Naive B cell (primary cell): ENCODE measurements around the gene TRIM38. TPM values are rescaled to one million over a fixed set of nuclear protein-coding genes. Genes with fewer than 3 reads are reported as not detected.
"Not testable (repeated sequence)": the region's sequence is repeated elsewhere in the genome, so short reads cannot be mapped to it uniquely, and the experiment has no call there.

Experiments
- ATAC-seq, 2 donors: fragments of 150-1000 bp; cut with Tn5 transposase; 2 replicates each; pipeline ENCODE4 v1.10.0; 2021; ENCODE audit warnings: low read depth in 2 of 2, mild to moderate bottlenecking in 2 of 2, moderate library complexity in 2 of 2
- DNase-seq: peaks from one replicate; pipeline ENCODE4 v3.0.0; 2022
- H3K27ac Mint-ChIP-seq, 6 donors: one replicate each; pipeline ENCODE4 v1.8.0; 2020 to 2022; ENCODE audit warnings: mild to moderate bottlenecking in 6 of 6, mixed read lengths in 6 of 6, moderate library complexity in 5 of 6, inconsistent platforms in 2 of 6
- H3K27me3 Mint-ChIP-seq, 3 donors: one replicate each; pipeline ENCODE4 v1.8.0; 2021 to 2022; ENCODE audit warnings: mixed read lengths in 3 of 3, mild to moderate bottlenecking in 1 of 3
- H3K36me3 Mint-ChIP-seq, 2 donors: one replicate each; pipeline ENCODE4 v1.8.0; 2020 to 2022; ENCODE audit warnings: mixed read lengths in 2 of 2, inconsistent platforms in 1 of 2, mild to moderate bottlenecking in 1 of 2
- H3K4me1 Mint-ChIP-seq, 3 donors: one replicate each; pipeline ENCODE4 v1.8.0; 2020 to 2022; ENCODE audit warnings: mixed read lengths in 3 of 3, inconsistent platforms in 1 of 3, mild to moderate bottlenecking in 1 of 3, moderate library complexity in 1 of 3
- H3K4me3 Mint-ChIP-seq, 8 donors: one replicate each; pipeline ENCODE4 v1.8.0; 2020 to 2022; ENCODE audit warnings: mild to moderate bottlenecking in 8 of 8, mixed read lengths in 8 of 8, moderate library complexity in 8 of 8, inconsistent platforms in 2 of 8
- H3K9me3 Mint-ChIP-seq, 7 donors: one replicate each; pipeline ENCODE4 v1.8.0; 2020 to 2022; ENCODE audit warnings: mixed read lengths in 7 of 7, mild to moderate bottlenecking in 5 of 7, inconsistent platforms in 2 of 7, moderate library complexity in 1 of 7
- polyA plus RNA-seq, 6 donors: library from polyadenylated mRNA; unstranded; fragments of 300-500 nt; fragmentation: Illumina TruSeq; gene quantifications; one replicate each; pipeline ENCODE4 v1.2.3, GENCODE V29; 2021; ENCODE audit warnings: low read depth in 6 of 6

TRIM38 gene
- polyA plus RNA-seq, 6 donors from 2014 or later: 8.4 to 25.9 (median 19.5) TPM

DNA sequence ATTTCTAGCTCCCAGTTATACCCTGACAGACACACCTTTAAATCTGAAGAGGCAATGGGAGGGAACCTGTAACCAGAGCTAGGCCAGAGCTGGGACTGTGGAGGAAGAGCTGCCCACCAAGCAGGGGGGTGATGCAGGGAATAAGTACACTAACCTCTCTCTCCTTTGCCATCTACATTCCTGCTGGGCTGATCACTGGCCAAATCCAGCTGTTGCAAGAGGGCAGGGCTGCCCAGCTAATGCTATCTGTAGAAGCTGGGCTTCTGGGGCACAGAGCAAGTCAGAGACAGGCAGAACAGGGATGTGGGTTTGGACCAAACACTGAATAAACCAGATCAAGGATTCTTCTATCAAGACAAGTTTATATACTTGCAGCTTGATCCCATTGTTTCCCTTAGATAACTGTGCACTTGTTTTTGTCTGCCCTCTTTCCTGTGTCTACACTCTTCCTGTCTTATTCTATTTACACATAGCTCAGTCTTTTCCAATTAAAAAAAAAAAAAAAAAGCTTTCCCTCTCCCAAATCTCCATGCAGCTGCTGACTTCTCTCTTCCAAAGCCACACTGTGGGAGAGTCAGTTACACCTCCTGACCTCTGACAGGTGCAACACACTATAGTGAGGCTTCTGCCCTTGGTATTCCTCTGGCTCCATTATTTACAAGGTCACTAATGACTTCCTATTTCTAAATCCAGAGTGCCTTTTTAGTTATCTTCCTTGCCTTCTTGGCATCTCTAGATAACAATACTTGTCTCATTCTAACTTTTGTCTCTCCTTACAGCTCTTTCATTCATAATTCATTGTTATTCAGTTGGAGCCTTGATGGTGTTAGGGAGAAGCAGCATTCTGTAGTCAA lies 43.7 kb downstream of the TRIM38 start:
- peaks cover 0 to 3% (median 0%) of the 10 kb centered on the region in 3 donors for H3K4me1 Mint-ChIP-seq
- ATAC-seq: no peak
- DNase-seq: no peak
- H3K9me3 Mint-ChIP-seq: no peaks in the 10 kb centered on the region
- H3K36me3 Mint-ChIP-seq: peaks cover 3 to 9% of the 10 kb centered on the region in 2 donors
- H3K27me3 Mint-ChIP-seq: no peaks in the 10 kb centered on the region
- peak overlapping the region in 1 of 6 donors; percentile 26 for H3K27ac Mint-ChIP-seq
- peak overlapping the region in 1 of 8 donors; percentile 7 for H3K4me3 Mint-ChIP-seq

DNA sequence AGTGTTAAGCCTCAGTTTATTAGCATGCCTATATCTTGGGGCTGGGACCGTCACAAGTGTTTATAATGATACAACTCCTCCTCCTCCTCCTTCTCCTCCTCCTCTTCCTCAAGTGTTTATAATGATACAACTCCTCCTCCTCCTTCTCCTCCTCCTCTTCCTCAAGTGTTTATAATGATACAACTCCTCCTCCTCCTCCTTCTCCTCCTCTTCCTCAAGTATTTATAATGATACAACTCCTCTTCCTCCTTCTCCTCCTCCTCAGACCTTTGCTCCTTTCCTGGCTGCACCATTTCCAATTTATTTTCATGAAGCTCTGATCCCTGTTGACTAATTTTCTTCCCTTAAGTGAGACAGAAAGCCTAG lies 44.3 kb downstream of the TRIM38 start:
- H3K27me3 Mint-ChIP-seq, H3K4me1 Mint-ChIP-seq, ATAC-seq, H3K36me3 Mint-ChIP-seq, DNase-seq, H3K4me3 Mint-ChIP-seq, H3K27ac Mint-ChIP-seq, H3K9me3 Mint-ChIP-seq: not testable (repeated sequence)

DNA sequence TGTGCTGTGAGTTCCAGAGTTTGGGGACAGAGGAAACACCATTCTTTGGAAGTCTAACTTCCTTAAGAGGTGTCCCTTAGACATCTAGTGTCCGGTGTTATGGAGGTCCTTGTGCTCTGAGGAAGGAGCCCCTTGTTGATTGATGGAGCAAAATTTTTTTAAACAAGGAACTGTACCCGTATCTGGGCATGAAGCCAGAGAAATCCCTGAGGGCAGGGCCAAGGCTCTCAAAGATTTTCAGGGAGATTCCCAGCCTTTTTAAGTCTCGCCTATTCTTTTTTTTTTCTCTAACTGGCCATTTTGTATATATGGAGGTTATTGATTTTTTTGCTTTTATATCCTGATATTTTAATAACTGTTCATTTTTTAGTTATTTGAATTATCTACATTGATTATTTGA lies 45.9 kb downstream of the TRIM38 start:
- Mint-ChIP-seq H3K9me3 (no peaks in the 10 kb centered on the region), H3K4me1 (peaks cover 0 to 3% (median 0%) of the 10 kb centered on the region in 3 donors), H3K36me3 (peaks cover 0 to 6% of the 10 kb centered on the region in 2 donors), H3K27ac (no peak overlapping the region), H3K4me3 (no peak overlapping the region), H3K27me3 (no peaks in the 10 kb centered on the region)
- no peak for ATAC-seq
- no peak for DNase-seq

DNA sequence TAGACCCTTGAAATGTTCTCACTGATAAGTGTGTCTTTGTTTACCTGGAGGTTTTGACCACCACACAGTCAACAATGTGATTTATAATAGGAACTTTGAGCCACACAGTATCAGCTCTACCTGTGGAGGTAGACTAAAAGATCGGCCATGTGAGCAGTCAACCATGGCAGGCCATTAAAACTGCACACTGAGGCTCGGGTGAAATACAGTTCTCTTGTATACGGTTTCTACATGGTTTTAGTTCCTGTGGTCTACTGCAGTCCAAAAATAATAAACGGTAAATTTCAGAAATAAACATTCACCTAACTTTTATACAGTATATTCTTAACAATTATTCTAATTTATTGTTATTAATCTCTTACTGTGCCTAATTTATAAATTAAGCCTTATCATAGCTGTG lies 47.2 kb downstream of the TRIM38 start:
- Mint-ChIP-seq H3K9me3 (no peaks in the 10 kb centered on the region), H3K36me3 (peaks cover 0 to 6% of the 10 kb centered on the region in 2 donors), H3K4me1 (peaks cover 0 to 2% (median 0%) of the 10 kb centered on the region in 3 donors), H3K27ac (no peak overlapping the region), H3K4me3 (no peak overlapping the region), H3K27me3 (no peaks in the 10 kb centered on the region)
- ATAC-seq (no peak), DNase-seq (no peak)

DNA sequence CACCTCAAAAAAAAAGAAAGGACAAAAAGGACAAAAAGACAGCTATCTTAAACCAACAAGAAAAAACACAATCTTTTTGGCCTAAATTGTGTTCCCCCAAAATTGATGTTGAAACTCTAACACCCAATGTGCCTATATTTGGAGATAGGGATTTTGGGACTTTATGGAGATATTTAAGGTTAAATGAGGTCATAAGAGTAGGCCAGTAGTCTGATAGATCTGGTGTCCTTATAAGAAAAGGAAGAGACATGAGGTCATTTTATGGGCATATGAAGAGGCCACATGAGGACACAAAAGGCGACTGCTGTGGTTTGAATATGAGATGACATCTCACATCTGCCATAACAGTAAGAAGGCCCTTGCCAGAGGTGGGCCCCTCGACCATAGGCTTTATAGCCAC lies 49.5 kb downstream of the TRIM38 start:
- ATAC-seq: no peak
- no peak for DNase-seq
- no peaks in the 10 kb centered on the region for H3K4me1 Mint-ChIP-seq
- H3K27me3 Mint-ChIP-seq: no peaks in the 10 kb centered on the region
- no peak overlapping the region for H3K4me3 Mint-ChIP-seq
- H3K27ac Mint-ChIP-seq: no peak overlapping the region
- H3K9me3 Mint-ChIP-seq: peaks cover 0 to 4% (median 0%) of the 10 kb centered on the region in 7 donors
- peaks cover 0 to 6% of the 10 kb centered on the region in 2 donors for H3K36me3 Mint-ChIP-seq

DNA sequence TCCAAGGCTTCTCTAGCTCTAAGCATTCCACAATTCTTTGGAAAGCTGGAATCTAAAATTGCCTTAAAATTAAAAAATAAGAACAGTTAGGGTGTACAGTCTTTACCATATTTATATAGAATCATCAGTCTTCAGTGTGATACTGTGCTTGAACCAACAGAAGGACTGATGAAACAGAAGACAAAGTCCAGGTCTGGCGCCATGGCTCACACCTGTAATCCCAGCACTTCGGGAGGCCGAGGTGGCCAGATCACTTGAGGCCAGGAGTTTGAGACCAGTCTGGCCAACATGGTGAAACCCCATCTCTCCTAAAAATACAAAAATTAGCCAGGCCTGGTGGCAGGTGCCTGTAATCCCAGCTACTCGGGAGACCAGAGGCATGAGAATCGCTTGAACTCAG lies 51.8 kb downstream of the TRIM38 start:
- H3K4me1 Mint-ChIP-seq, H3K27me3 Mint-ChIP-seq, H3K4me3 Mint-ChIP-seq, H3K36me3 Mint-ChIP-seq, ATAC-seq, H3K27ac Mint-ChIP-seq, DNase-seq: not testable (repeated sequence)
- H3K9me3 Mint-ChIP-seq: peaks cover 0 to 16% (median 2%) of the 10 kb centered on the region in 7 donors

DNA sequence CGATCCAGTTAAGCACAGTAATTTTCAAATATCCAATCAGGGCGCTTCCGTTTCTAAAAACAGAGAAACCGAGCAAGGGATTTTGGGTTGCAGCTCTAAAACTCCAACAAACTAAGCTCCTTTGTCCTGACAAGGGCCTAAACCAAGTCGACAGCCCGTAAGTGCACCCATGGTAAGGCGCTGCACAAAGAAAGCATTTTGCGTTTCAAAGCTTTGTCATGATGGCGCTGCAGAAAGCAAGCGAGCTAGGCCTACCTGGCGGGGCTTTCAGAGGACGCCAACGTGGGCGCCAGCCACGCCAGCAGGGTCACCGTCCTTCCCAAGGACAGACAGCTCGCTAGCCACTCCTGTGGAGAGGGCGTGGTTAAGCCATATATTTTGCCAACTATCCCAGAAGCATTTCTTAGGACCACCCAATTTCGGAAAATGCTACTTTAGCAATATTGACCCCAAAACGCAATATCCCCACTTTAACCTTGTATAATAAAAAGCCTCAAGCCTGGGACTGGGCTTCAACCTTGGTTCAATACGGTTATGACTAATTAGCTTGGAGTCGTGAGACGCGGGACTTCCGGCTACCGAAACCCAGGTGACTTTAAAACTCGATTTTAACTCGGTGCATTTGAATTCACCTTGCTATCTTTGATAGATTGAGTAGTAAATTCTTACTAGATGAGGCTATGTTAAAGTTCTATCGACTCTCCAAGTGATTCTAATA lies 53.8 kb downstream of the TRIM38 start:
- Mint-ChIP-seq H3K36me3 (no peaks in the 10 kb centered on the region), H3K9me3 (peaks cover 0 to 25% (median 6%) of the 10 kb centered on the region in 7 donors), H3K4me3 (no peak overlapping the region), H3K27ac (no peak overlapping the region), H3K27me3 (no peaks in the 10 kb centered on the region), H3K4me1 (peaks cover 4 to 6% (median 5%) of the 10 kb centered on the region in 3 donors)
- DNase-seq (no peak), ATAC-seq (no peak)

DNA sequence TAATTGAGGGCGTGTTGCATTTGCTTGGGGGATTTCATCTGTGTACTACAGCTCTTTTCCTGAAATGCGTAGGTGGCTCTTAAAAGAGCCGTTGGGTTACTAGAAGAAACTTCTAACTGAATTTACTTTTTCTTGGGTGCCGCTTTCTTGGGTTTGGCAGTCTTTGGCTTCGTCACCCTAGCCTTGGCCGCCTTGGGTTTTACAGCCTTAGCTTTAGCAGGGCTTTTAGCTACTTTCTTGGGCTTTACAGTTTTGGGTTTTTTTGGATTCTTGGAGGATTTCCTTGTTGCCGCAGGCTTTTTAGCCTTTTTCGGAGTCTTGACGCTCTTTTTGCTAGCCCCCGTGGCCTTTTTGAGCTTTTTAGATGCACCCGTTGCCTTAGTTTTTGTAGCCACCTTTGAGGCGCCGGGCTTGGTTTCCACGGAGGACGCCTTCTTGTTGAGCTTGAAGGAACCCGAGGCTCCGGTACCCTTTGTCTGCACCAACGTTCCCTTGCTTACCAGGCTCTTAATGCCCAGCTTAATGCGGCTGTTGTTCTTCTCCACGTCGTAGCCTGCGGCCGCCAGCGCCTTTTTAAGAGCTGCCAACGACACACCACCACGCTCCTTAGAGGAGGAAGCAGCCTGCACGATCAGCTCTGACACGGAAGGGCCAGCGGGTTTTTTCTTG lies 54.5 kb downstream of the TRIM38 start:
- Mint-ChIP-seq H3K4me3 (peak overlapping the region; percentile 44 to 74 (median 61)), H3K9me3 (peaks cover 0 to 28% (median 6%) of the 10 kb centered on the region in 7 donors), H3K27ac (peak overlapping the region in 2 of 6 donors; percentile 74 to 81), H3K36me3 (no peaks in the 10 kb centered on the region), H3K4me1 (peaks cover 11 to 13% (median 11%) of the 10 kb centered on the region in 3 donors), H3K27me3 (no peaks in the 10 kb centered on the region)
- ATAC-seq: no peak
- no peak for DNase-seq

DNA sequence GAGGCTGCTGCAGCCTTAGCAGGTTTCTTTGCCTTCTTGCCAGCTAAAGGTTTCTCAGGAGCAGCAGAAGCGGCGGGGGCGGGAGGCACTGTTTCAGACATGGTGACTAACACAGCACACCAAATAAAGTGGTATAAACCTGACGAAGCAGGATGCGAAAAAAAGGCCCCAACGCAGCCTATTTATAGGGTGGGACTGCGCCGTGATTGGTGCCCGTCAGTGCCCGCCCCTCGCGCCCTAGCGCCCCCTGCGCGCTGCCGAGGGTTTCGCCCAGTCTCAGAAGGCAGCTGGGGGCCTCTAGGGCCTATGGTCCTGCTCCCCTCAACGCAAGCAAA lies 55.0 kb downstream of the TRIM38 start:
- peaks cover 0 to 29% (median 6%) of the 10 kb centered on the region in 7 donors for H3K9me3 Mint-ChIP-seq
- H3K36me3 Mint-ChIP-seq: no peaks in the 10 kb centered on the region
- no peak for ATAC-seq
- H3K4me1 Mint-ChIP-seq: peaks cover 14 to 16% (median 16%) of the 10 kb centered on the region in 3 donors
- peak overlapping the region in 2 of 6 donors; percentile 74 to 81 for H3K27ac Mint-ChIP-seq
- no peak for DNase-seq
- peak overlapping the region; percentile 44 to 74 (median 61) for H3K4me3 Mint-ChIP-seq
- H3K27me3 Mint-ChIP-seq: no peaks in the 10 kb centered on the region

DNA sequence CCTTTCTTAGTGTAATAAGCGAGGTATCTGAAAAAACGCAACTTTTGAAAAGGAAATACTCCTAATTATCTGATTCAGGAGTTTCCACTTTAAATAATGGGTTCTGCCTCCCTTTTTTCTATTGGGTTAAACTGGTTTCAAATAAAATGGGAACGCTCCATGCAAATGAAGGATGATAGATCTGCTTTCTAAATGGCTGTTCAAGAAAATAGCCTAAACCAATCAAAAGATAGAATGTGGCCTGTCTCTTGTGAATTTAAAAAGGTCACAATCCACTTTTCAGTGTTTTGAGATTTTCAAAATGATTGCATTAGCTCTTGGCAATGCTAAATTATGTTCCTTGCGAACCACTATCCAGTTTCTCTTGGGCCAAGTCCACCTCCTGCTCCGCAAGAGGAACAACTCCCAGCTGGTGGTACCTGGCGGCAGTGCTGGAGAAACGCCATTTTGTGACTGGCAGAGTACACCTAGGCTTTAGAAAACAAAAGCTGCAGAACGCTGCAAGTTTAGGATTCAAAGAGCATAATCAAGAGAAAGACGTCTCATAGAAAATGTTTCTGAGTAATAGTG lies 56.7 kb downstream of the TRIM38 start:
- no peaks in the 10 kb centered on the region for H3K36me3 Mint-ChIP-seq
- no peaks in the 10 kb centered on the region for H3K27me3 Mint-ChIP-seq
- H3K27ac Mint-ChIP-seq: peak overlapping the region in 4 of 6 donors; percentile 59 to 99 (median 69)
- ATAC-seq (no peak), DNase-seq (no peak)
- peaks cover 2 to 29% (median 6%) of the 10 kb centered on the region in 7 donors for H3K9me3 Mint-ChIP-seq
- H3K4me3 Mint-ChIP-seq: peak overlapping the region in 7 of 8 donors; percentile 37 to 99 (median 86)
- peaks cover 16 to 22% (median 18%) of the 10 kb centered on the region in 3 donors for H3K4me1 Mint-ChIP-seq

DNA sequence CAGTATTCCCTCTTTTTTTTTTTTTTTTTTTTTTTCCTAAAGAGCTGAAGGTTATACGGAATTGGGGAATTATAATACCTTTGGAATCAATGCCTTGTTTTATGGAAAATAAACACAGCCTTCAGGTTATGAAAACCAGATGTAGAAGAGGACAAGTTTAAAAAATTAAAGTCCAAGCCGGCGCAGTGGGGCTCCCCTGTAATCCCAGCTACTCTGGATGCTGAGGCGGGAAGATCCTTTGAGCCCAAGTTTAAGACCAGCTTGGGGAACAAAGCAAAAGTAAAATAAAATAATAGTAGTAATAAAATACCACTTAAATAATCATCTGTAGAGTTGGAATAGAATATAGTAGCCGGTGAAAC lies 57.3 kb downstream of the TRIM38 start:
- peak overlapping the region; percentile 86 to 99 (median 94) for H3K4me3 Mint-ChIP-seq
- H3K27ac Mint-ChIP-seq: peak overlapping the region; percentile 99 to 100 (median 100)
- no peak for DNase-seq
- peaks cover 18 to 26% (median 20%) of the 10 kb centered on the region in 3 donors for H3K4me1 Mint-ChIP-seq
- H3K9me3 Mint-ChIP-seq: peaks cover 3 to 29% (median 6%) of the 10 kb centered on the region in 7 donors
- no peaks in the 10 kb centered on the region for H3K27me3 Mint-ChIP-seq
- no peak for ATAC-seq
- H3K36me3 Mint-ChIP-seq: no peaks in the 10 kb centered on the region

DNA sequence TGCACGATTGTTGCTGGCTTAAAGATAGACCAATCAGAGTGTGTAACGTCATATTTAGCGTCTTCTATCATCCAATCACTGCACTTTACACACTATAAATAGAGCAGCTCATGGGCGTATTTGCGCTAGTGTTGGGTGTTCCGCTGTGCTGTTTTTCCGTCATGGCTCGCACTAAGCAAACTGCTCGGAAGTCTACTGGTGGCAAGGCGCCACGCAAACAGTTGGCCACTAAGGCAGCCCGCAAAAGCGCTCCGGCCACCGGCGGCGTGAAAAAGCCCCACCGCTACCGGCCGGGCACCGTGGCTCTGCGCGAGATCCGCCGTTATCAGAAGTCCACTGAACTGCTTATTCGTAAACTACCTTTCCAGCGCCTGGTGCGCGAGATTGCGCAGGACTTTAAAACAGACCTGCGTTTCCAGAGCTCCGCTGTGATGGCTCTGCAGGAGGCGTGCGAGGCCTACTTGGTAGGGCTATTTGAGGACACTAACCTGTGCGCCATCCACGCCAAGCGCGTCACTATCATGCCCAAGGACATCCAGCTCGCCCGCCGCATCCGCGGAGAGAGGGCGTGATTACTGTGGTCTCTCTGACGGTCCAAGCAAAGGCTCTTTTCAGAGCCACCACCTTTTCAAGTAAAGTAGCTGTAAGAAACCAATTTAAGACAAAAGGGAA lies 57.9 kb downstream of the TRIM38 start:
- H3K4me1 Mint-ChIP-seq: peaks cover 19 to 27% (median 20%) of the 10 kb centered on the region in 3 donors
- no peaks in the 10 kb centered on the region for H3K27me3 Mint-ChIP-seq
- H3K27ac Mint-ChIP-seq: peak overlapping the region; percentile 99 to 100 (median 100)

DNA sequence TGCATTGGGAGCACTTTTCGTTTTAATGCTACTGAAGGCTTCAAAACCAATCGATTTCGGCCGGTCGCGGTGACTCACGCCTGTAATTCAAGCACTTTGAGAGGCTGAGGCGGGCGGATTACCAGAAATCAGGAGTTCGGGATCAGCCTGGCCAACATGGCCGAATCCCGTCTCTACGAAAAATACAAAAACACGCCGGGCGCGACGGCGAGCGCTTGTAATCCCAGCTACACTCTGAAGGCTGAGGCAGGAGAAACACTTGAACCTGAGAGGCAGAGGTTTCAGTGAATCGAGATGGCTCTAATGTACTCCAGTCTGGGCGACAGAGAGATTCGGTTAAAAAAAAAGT lies 58.4 kb downstream of the TRIM38 start:
- peaks cover 3 to 29% (median 6%) of the 10 kb centered on the region in 7 donors for H3K9me3 Mint-ChIP-seq
- no peaks in the 10 kb centered on the region for H3K36me3 Mint-ChIP-seq
- H3K27me3 Mint-ChIP-seq: no peaks in the 10 kb centered on the region
- H3K4me3 Mint-ChIP-seq: peak overlapping the region; percentile 86 to 99 (median 94)
- H3K27ac Mint-ChIP-seq: peak overlapping the region; percentile 99 to 100 (median 100)
- H3K4me1 Mint-ChIP-seq: peaks cover 23 to 32% (median 24%) of the 10 kb centered on the region in 3 donors
- DNase-seq (no peak), ATAC-seq (peak; percentile 4 to 6)

More for the DNA sequence above, 57.9 kb downstream of the TRIM38 start:
- Mint-ChIP-seq H3K4me3 (peak overlapping the region; percentile 86 to 99 (median 94)), H3K36me3 (no peaks in the 10 kb centered on the region), H3K9me3 (peaks cover 3 to 29% (median 6%) of the 10 kb centered on the region in 7 donors)
- DNase-seq (peak; percentile 84), ATAC-seq (peak; percentile 36 to 47)
